ENCODE results near the gene SPRY4.
A peak's percentile ranks its signal among the peaks of the same experiment; 100 is the strongest.

Gene SPRY4

DNA sequence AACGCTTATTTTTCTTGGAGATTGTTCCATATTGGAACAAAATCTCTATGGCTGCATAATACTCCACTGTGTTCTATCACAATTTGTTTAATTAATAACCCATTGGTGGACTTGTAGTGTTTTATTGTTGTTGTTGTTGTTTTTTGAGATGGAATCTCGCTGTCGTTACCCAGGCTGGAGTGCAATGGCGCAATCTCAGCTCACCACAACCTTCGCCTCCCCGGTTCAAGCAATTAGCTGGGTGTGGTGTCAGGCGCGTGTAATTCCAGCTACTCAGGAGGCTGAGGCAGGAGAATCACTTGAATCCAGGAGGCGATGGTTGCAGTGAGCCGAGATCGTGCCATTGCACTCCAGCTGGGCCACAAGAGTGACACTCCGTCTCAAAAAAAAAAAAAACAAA, 38.7 kb downstream of the SPRY4 start:
- no peak overlapping the region for H3K4me3 ChIP-seq (ENCODE audit: low read depth, low read length)
- TF ChIP-seq CTCF (IDR thresholded peaks at IDR 0.05; ENCODE audit: low read depth, low read length): no peak
- in situ Hi-C loops (cut with HindIII; ENCODE audit: low sequenced_read_pairs): no loop called here
- no peak for DNase-seq (ENCODE audit: low read depth, low spot score)

- in situ Hi-C loops (cut with HindIII; ENCODE audit: low sequenced_read_pairs): no loop called here
- no peak for TF ChIP-seq CTCF (IDR thresholded peaks at IDR 0.05; ENCODE audit: low read depth, low read length)
- no peak for DNase-seq (ENCODE audit: low read depth, low spot score)
- no peak overlapping the region for H3K4me3 ChIP-seq (ENCODE audit: low read depth, low read length)
These were observed 41.5 kb downstream of the SPRY4 start for GRCh38 chr5:142283304-142283703.

- TF ChIP-seq CTCF (IDR thresholded peaks at IDR 0.05; ENCODE audit: low read depth, low read length): no peak
- no peak overlapping the region for H3K4me3 ChIP-seq (ENCODE audit: low read depth, low read length)
- in situ Hi-C loops (cut with HindIII; ENCODE audit: low sequenced_read_pairs): no loop called here
- DNase-seq (ENCODE audit: low read depth, low spot score): no peak
These were observed 42.9 kb downstream of the SPRY4 start for GRCh38 chr5:142281966-142282365.

- in situ Hi-C loops (cut with HindIII; ENCODE audit: low sequenced_read_pairs): no loop called here
- no peak for TF ChIP-seq CTCF (IDR thresholded peaks at IDR 0.05; ENCODE audit: low read depth, low read length)
- H3K4me3 ChIP-seq (ENCODE audit: low read depth, low read length): no peak overlapping the region
- no peak for DNase-seq (ENCODE audit: low read depth, low spot score)
These were observed 43.8 kb downstream of the SPRY4 start for GRCh38 chr5:142281008-142281367.

- no peak overlapping the region for H3K4me3 ChIP-seq (ENCODE audit: low read depth, low read length)
- DNase-seq (ENCODE audit: low read depth, low spot score): peak; percentile 92
- no peak for TF ChIP-seq CTCF (IDR thresholded peaks at IDR 0.05; ENCODE audit: low read depth, low read length)
- in situ Hi-C loops (cut with HindIII; ENCODE audit: low sequenced_read_pairs): no loop called here
These were observed 44.5 kb downstream of the SPRY4 start for GRCh38 chr5:142280066-142281007.

- no peak overlapping the region for H3K4me3 ChIP-seq (ENCODE audit: low read depth, low read length)
- no peak for TF ChIP-seq CTCF (IDR thresholded peaks at IDR 0.05; ENCODE audit: low read depth, low read length)
- no peak for DNase-seq (ENCODE audit: low read depth, low spot score)
- in situ Hi-C loops (cut with HindIII; ENCODE audit: low sequenced_read_pairs): no loop called here
These were observed 46.2 kb downstream of the SPRY4 start for GRCh38 chr5:142278627-142279026.
